Karpas-422 (cell line): ENCODE results near the gene DPH2. TPM values are rescaled to one million over a fixed set of nuclear protein-coding genes. Genes with fewer than 3 reads are reported as not detected.

ENCODE experiments used
- DNase-seq: peaks from one replicate; pipeline ENCODE4 v3.0.0-alpha.2; 2015
- H2AFZ ChIP-seq: fragments of 200-600 bp; sonication (generic); 2 replicates; pipeline ENCODE4 v1.6.1; 2014; ENCODE audit warnings: antibody characterized with exemption, low read length, mixed read lengths
- H3K27ac ChIP-seq: fragments of 200-600 bp; sonication (generic); 2 replicates; pipeline ENCODE4 v1.5.1; 2014; ENCODE audit warnings: mild to moderate bottlenecking, low read length, moderate library complexity
- H3K27me3 ChIP-seq: fragments of 200-600 bp; sonication (generic); 2 replicates; pipeline ENCODE4 v1.6.1; 2014; ENCODE audit warnings: low read length, mixed read lengths
- H3K36me3 ChIP-seq: fragments of 200-600 bp; sonication (generic); 2 replicates; pipeline ENCODE4 v1.6.1; 2014; ENCODE audit warnings: low read length, mixed read lengths; ENCODE audit not compliant: insufficient read depth
- H3K4me1 ChIP-seq: fragments of 200-600 bp; sonication (generic); 2 replicates; pipeline ENCODE4 v1.6.1; 2014; ENCODE audit warnings: mild to moderate bottlenecking, low read length, mixed read lengths
- H3K4me2 ChIP-seq: fragments of 200-600 bp; sonication (generic); 2 replicates; pipeline ENCODE4 v1.6.1; 2014; ENCODE audit warnings: low read length, low read depth, mild to moderate bottlenecking; ENCODE audit not compliant: poor library complexity, severe bottlenecking
- H3K4me3 ChIP-seq: fragments of 200-600 bp; sonication (generic); 2 replicates; pipeline ENCODE4 v1.5.1; 2014; ENCODE audit warnings: mild to moderate bottlenecking, antibody characterized with exemption, low read length, mixed read lengths
- H3K79me2 ChIP-seq: fragments of 200-600 bp; sonication (generic); 2 replicates; pipeline ENCODE4 v1.6.1; 2014; ENCODE audit warnings: mild to moderate bottlenecking, low read length, mixed read lengths
- H3K9ac ChIP-seq: fragments of 200-600 bp; sonication (generic); 2 replicates; pipeline ENCODE4 v1.6.0; 2014; ENCODE audit warnings: low read length
- H3K9me2 ChIP-seq: fragments of 200-600 bp; sonication (generic), shearing (Covaris generic); replicated peaks from 2 replicates; pipeline ENCODE4 v1.6.0; 2014; ENCODE audit warnings: mild to moderate bottlenecking, low read length, moderate library complexity; ENCODE audit not compliant: insufficient read depth
- H3K9me3 ChIP-seq: fragments of 300-700, 200-600 bp; sonication (generic); 2 replicates; pipeline ENCODE4 v1.6.1; 2014; ENCODE audit warnings: low read length, mixed read lengths
- H4K20me1 ChIP-seq: fragments of 200-600 bp; sonication (generic); 2 replicates; pipeline ENCODE4 v1.6.1; 2014; ENCODE audit warnings: mild to moderate bottlenecking, antibody characterized with exemption, low read length, low read depth; ENCODE audit not compliant: insufficient read depth
- total RNA-seq: library from RNA; depleted of rRNA; stranded (reverse); fragments of >200 nt; shearing (Covaris generic); gene quantifications from 2 replicates; pipeline ENCODE4 v1.2.3, GENCODE V29; 2014; ENCODE audit warnings: low replicate concordance

Gene DPH2
- total RNA-seq, 1 experiment from 2014 or later = 42.2 TPM

GRCh38 chr1:43975249-43975961 lies 5.6 kb downstream of the DPH2 start:
- peaks cover 65% of the 10 kb centered on the region for H3K79me2 ChIP-seq

GRCh38 chr1:43976045-43976444 lies 6.2 kb downstream of the DPH2 start:
- Histone ChIP-seq H3K4me1 (peaks cover 60% of the 10 kb centered on the region), H3K79me2 (peaks cover 65% of the 10 kb centered on the region), H3K4me2 (peak overlapping the region; percentile 85)

More at GRCh38 chr1:43975249-43975961, 5.6 kb downstream of the DPH2 start:
- no peaks in the 10 kb centered on the region for H3K27me3 ChIP-seq
- H2AFZ ChIP-seq = no peak overlapping the region
- peak; percentile 86 for DNase-seq
- peak overlapping the region; percentile 100 for H3K9ac ChIP-seq
- H4K20me1 ChIP-seq = peaks cover 18% of the 10 kb centered on the region
- H3K4me3 ChIP-seq = peak overlapping the region; percentile 92
- peak overlapping the region; percentile 85 for H3K4me2 ChIP-seq
- H3K36me3 ChIP-seq = peaks cover 28% of the 10 kb centered on the region; the same call in 1 of the 2 replicates
- peak overlapping the region; percentile 81 for H3K27ac ChIP-seq
- H3K9me2 ChIP-seq = no peaks in the 10 kb centered on the region
- peaks cover 59% of the 10 kb centered on the region for H3K4me1 ChIP-seq
- no peaks in the 10 kb centered on the region for H3K9me3 ChIP-seq

GRCh38 chr1:43976890-43977289 lies 7.1 kb downstream of the DPH2 start:
- H3K9ac ChIP-seq = peak overlapping the region; percentile 100
- H3K4me1 ChIP-seq = peaks cover 63% of the 10 kb centered on the region
- DNase-seq = no peak
- H3K9me2 ChIP-seq = no peaks in the 10 kb centered on the region
- H3K36me3 ChIP-seq = peaks cover 24% of the 10 kb centered on the region; the same call in 1 of the 2 replicates
- peaks cover 65% of the 10 kb centered on the region for H3K79me2 ChIP-seq
- peak overlapping the region; percentile 92 for H3K4me3 ChIP-seq
- H3K9me3 ChIP-seq = no peaks in the 10 kb centered on the region
- H2AFZ ChIP-seq = no peak overlapping the region
- H4K20me1 ChIP-seq = peaks cover 15% of the 10 kb centered on the region
- 0 out of 2 replicates have a peak overlapping the region, but pooled peaks have one; percentile 81 for H3K27ac ChIP-seq
- H3K4me2 ChIP-seq = peak overlapping the region; percentile 85
- no peaks in the 10 kb centered on the region for H3K27me3 ChIP-seq

More at GRCh38 chr1:43976045-43976444, 6.2 kb downstream of the DPH2 start:
- Histone ChIP-seq H3K4me3 (peak overlapping the region; percentile 92), H3K36me3 (peaks cover 28% of the 10 kb centered on the region; the same call in 1 of the 2 replicates), H3K27me3 (no peaks in the 10 kb centered on the region), H3K27ac (peak overlapping the region; percentile 81), H3K9me3 (no peaks in the 10 kb centered on the region), H3K9ac (peak overlapping the region; percentile 100), H3K9me2 (no peaks in the 10 kb centered on the region), H2AFZ (no peak overlapping the region), H4K20me1 (peaks cover 15% of the 10 kb centered on the region)
- DNase-seq = no peak

GRCh38 chr1:43977376-43978263 lies 7.8 kb downstream of the DPH2 start:
- Histone ChIP-seq H3K9ac (peak overlapping the region; percentile 100), H3K4me1 (peaks cover 63% of the 10 kb centered on the region), H3K9me2 (no peaks in the 10 kb centered on the region), H3K9me3 (no peaks in the 10 kb centered on the region), H3K36me3 (peaks cover 19% of the 10 kb centered on the region; the same call in 1 of the 2 replicates), H3K27ac (no peak overlapping the region), H4K20me1 (peaks cover 15% of the 10 kb centered on the region), H3K4me3 (peak overlapping the region; percentile 92), H3K4me2 (peak overlapping the region; percentile 85), H3K27me3 (no peaks in the 10 kb centered on the region), H2AFZ (no peak overlapping the region), H3K79me2 (peaks cover 71% of the 10 kb centered on the region)
- DNase-seq = no peak

GRCh38 chr1:43978264-43978550 lies 8.4 kb downstream of the DPH2 start:
- H3K4me1 ChIP-seq = peaks cover 63% of the 10 kb centered on the region
- H3K9me3 ChIP-seq = no peaks in the 10 kb centered on the region
- H3K9me2 ChIP-seq = no peaks in the 10 kb centered on the region
- H4K20me1 ChIP-seq = peaks cover 15% of the 10 kb centered on the region
- peak overlapping the region; percentile 30; the same call in 1 of the 2 replicates for H3K27ac ChIP-seq
- peak overlapping the region; percentile 100 for H3K9ac ChIP-seq
- no peak overlapping the region for H2AFZ ChIP-seq
- peaks cover 15% of the 10 kb centered on the region; the same call in 1 of the 2 replicates for H3K36me3 ChIP-seq
- H3K27me3 ChIP-seq = no peaks in the 10 kb centered on the region
- H3K79me2 ChIP-seq = peaks cover 77% of the 10 kb centered on the region
- peak overlapping the region; percentile 87 for H3K4me3 ChIP-seq
- peak overlapping the region; percentile 85 for H3K4me2 ChIP-seq
- no peak for DNase-seq

GRCh38 chr1:43978551-43979260 lies 8.9 kb downstream of the DPH2 start, which contains the start of gene B4GALT2:
Gene B4GALT2, plus strand, starts transcription at chr1:43979210. Its CDS starts 1,951 bp downstream, at chr1:43981161.
- peaks cover 13% of the 10 kb centered on the region; the same call in 1 of the 2 replicates for H3K36me3 ChIP-seq
- H3K27ac ChIP-seq = peak within 1 kb of the TSS; percentile 51; the same call in 1 of the 2 replicates
- H3K9ac ChIP-seq = peak within 1 kb of the TSS; percentile 100
- peaks cover 80% of the 10 kb centered on the region for H3K79me2 ChIP-seq
- H3K9me3 ChIP-seq = no peaks in the 10 kb centered on the region
- no peaks in the 10 kb centered on the region for H3K27me3 ChIP-seq
- peaks cover 15% of the 10 kb centered on the region for H4K20me1 ChIP-seq
- peak within 1 kb of the TSS; percentile 94 for H3K4me2 ChIP-seq
- no peaks in the 10 kb centered on the region for H3K9me2 ChIP-seq
- no peak within 1 kb of the TSS for H2AFZ ChIP-seq
- peak within 1 kb of the TSS; percentile 87 for H3K4me3 ChIP-seq
- peak; percentile 83 for DNase-seq
- H3K4me1 ChIP-seq = peaks cover 58% of the 10 kb centered on the region

- H3K9ac ChIP-seq = peak overlapping the region; percentile 83
- H3K9me2 ChIP-seq = no peaks in the 10 kb centered on the region
- peaks cover 80% of the 10 kb centered on the region for H3K79me2 ChIP-seq
- H3K27me3 ChIP-seq = no peaks in the 10 kb centered on the region
- H3K36me3 ChIP-seq = peaks cover 13% of the 10 kb centered on the region; the same call in 1 of the 2 replicates
- H2AFZ ChIP-seq = no peak overlapping the region
- no peak for DNase-seq
- H3K27ac ChIP-seq = peak overlapping the region; percentile 51; the same call in 1 of the 2 replicates
- peak overlapping the region; percentile 79 for H3K4me3 ChIP-seq
- peak overlapping the region; percentile 94 for H3K4me2 ChIP-seq
- H3K9me3 ChIP-seq = no peaks in the 10 kb centered on the region
- H3K4me1 ChIP-seq = peaks cover 53% of the 10 kb centered on the region
- H4K20me1 ChIP-seq = peaks cover 15% of the 10 kb centered on the region
These were observed 9.4 kb downstream of the DPH2 start for GRCh38 chr1:43979261-43979527.
